Stimulated activated CD4-positive, alpha-beta T cell treated with anti-CD3 and anti-CD28 coated beads, Interleukin-12 subunit alpha, Interleukin-12 subunit beta, amount 100 ng/mL, for 24 hours (primary cell): ENCODE data around the gene POLR3A.
"Not testable (repeated sequence)": the region's sequence is repeated elsewhere in the genome, so short reads cannot be mapped to it uniquely, and the experiment has no call there.

Source experiments
- DNase-seq, 2 experiments: peaks; one replicate each; pipeline ENCODE4 v3.0.0-alpha.2; 2020; ENCODE audit warnings: low read depth in 2 of 2

Gene POLR3A

GRCh38 chr10:78029269-78030226 lies at the start of gene POLR3A:
POLR3A (minus strand) TSS chr10:78029515; CDS start chr10:78029407, 108 bp downstream.
- DNase-seq, result peak; percentile 81 to 87

DNA sequence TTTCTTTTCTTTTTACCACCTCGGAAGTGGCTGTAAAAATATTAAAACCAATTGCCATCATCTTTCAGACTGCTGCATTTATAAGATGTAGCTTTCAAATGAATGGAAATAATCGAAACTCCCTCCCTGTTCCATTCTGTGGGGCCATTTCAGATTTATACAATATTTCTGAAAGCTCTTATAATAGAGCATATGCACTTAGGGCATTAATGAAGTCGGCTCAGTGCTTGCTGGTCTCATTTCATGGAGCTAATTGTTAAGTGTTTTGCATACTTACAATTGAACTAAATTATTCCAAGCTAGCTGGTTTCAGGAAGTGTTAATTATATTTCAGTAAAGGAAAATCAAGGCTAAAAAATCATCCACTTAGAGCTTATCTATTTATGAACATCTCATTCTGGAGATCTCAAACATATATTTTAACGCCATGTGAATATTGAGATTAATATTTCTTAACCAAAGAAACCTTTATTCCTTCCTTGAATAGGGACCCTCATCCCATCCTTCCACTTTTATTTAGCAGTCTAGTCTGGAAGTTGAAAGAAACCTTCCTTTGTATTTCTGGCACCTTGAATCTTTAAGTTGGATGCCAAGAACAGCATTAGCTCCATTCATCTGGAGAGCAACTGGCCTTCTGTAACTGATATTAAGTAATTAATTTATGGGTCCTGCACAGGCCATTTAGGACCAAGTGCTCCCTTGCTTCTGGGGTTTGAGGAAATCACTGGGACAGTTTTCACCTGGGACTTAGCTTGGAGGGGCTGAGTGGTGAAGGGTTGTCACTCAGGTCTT lies 49.4 kb upstream of the POLR3A start:
- DNase-seq, result no peak

DNA sequence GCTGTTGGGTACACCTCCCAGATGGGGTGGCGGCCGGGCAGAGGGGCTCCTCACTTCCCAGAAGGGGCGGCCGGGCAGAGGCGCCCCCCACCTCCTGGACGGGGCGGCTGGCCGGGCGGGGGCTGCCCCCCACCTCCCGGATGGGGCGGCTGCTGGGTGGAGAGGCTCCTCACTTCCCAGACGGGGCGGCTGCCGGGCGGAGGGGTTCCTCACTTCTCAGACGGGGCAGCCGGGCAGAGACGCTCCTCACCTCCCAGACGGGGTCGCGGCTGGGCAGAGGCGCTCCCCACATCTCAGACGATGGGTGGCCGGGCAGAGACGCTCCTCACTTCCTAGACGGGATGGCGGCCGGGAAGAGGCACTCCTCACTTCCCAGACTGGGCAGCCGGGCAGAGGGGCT lies 46.5 kb upstream of the POLR3A start:
- not testable (repeated sequence) for DNase-seq

- DNase-seq, result no peak
Measured at GRCh38 chr10:78072504-78072903, 43.2 kb upstream of the POLR3A start.

DNA sequence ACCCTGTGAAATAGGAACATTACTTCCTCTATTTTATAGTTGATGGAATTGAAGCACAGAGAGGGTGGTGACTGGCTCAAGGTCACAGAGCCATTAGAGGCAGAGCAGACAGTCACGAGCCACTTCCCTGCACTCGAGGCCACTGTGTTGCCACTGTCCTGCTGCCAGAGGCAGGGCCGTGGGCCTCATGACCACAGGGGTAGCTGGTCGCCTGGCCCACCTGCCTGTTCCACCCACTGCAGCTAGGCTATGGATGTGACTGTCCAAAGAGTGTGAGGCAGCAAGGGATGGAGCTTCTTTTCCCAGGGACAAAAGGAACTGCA lies 42.5 kb upstream of the POLR3A start:
- DNase-seq, result no peak

- DNase-seq, result no peak
Measured at GRCh38 chr10:78071140-78071856, 42.0 kb upstream of the POLR3A start.

- no peak for DNase-seq
Measured at GRCh38 chr10:78070726-78071125, 41.4 kb upstream of the POLR3A start.

DNA sequence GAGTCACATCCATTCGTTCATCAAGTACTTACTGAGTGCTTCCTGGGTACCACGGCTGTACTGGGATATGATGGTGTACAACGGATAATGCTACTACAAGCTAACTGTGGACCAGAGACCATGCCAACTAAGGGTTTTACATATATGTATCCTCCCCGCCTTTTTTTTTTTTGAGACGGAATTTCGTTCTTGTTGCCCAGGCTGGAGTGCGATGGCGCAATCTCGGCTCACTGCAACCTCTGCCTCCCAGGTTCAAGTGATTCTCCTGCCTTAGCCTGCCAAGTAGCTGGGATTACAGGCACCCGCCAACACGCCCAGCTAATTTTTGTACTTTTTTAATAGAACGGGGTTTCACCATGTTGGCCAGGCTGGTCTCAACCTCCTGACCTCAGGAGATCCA lies 40.7 kb upstream of the POLR3A start:
- not testable (repeated sequence) for DNase-seq

GRCh38 chr10:78069151-78069550 lies 39.8 kb upstream of the POLR3A start:
- DNase-seq, result no peak

DNA sequence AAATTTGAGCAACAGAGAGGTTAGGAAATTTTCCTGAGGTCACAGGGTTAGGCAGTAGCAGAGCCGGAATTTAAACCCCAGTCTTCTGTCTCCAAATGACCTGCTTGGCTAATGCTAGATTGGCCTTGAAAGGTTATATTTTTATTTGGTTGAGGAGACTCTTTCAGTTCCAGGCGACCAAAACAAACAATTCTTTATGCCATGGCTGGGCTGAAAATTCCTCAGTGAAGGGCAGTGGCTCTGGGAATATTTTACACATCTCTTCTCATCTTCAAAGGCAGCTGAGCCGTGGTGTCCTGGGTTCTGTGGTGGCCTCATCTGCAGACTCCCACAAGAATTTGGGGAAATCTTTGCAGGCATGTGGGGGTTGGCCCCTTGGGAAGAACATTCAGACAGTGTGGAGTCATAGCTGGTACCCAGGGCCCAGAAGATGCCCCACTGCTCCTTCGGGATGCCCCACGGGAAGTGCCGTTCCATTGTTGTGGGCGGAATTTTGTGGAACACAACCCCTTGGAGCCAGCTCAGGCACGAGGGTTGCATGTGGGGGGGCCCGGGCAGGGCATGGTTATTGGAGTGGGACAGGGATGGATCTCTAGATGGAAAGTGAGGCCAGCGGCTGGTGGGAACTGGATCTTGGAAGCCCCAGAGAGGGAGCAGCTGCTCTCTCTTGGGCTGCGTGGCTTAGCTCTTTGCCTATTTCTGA lies 37.6 kb upstream of the POLR3A start:
- DNase-seq, result no peak

GRCh38 chr10:78066012-78066411 lies 36.7 kb upstream of the POLR3A start:
- no peak for DNase-seq

DNA sequence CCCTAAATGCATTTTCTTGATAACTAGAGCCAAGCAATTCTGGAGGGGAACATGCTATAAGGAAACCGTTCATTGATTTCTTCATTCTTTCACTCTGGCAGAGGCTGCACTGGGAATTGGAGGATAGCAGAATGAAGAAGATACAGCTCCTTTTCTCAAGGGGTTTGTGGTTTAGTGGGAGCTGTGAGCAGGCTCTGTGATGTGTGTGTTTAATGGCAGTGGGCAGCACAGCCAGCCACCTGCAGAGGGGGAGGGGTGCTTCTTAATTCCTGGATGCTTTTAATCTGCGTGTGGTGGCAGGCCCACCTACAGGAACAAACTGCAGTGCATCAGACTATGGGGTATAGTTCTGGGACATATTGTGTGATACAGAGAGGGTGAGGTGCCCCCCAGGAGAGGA lies 36.3 kb upstream of the POLR3A start:
- no peak for DNase-seq

DNA sequence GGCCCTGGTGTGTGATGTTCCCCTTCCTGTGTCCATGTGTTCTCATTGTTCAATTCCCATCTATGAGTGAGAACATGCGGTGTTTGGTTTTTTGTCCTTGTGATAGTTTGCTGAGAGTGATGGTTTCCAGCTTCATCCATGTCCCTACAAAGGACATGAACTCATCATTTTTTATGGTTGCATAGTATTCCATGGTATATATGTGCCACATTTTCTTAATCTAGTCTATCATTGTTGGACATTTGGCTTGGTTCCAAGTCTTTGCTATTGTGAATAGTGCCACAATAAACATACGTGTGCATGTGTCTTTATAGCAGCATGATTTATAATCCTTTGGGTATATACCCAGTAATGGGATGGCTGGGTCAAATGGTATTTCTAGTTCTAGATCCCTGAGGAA lies 35.6 kb upstream of the POLR3A start:
- not testable (repeated sequence) for DNase-seq

GRCh38 chr10:78063236-78063635 lies 33.9 kb upstream of the POLR3A start:
- no peak for DNase-seq

- no peak for DNase-seq
Measured at GRCh38 chr10:78062296-78062695, 33.0 kb upstream of the POLR3A start.

DNA sequence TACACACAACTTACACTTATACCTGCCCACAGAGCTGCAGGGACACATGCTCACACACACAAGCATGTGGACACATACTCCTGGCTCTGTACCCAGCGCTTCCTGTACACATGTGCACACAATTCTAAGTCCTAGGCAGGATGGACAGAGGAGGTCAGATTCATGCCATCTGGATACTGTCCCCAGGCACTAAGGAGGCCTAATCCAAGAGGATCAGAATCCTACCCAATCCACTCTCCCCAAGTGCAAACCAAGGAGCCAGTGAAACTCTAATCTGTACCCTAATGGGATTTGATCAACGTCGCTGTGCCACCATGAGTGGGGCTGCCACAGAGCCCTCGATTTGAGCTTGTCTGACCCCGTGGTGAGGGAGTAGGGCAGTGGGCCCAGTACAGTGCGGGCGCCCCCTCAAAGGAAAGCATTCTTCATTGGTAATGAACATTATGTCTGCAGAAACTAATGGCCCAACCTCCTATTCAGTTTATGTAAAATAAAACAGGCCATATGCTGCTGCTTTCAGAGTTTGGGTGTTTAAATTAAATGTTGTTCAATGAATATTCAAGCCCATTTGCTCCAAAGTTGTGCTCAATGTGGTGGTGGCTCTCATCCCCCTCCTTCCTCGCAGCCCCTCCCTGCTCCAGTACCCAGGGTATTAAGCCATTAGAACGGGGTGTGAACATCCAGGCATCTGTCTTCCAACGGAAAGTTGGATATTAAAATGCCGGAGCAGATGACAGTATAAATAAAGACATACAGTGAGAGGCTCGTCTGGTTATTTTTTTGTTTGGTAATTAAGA lies 30.8 kb upstream of the POLR3A start:
- DNase-seq, result no peak

GRCh38 chr10:78058562-78058961 lies 29.2 kb upstream of the POLR3A start:
- DNase-seq, result no peak

- no peak for DNase-seq
Measured at GRCh38 chr10:78053211-78053868, 24.0 kb upstream of the POLR3A start.

GRCh38 chr10:78049851-78050250 lies 20.5 kb upstream of the POLR3A start:
- DNase-seq, result no peak

GRCh38 chr10:78047314-78047891 lies 18.1 kb upstream of the POLR3A start:
- peak; percentile 61 to 85 for DNase-seq
